SK-N-SH treated with all-trans-retinoic acid at 6 μM for 48 hours (cell line): ENCODE data around the gene FREY1.

ENCODE experiments used
- ARNTL ChIP-seq: fragments of 450-650 bp; formaldehyde crosslinking; IDR thresholded peaks from 2 replicates; pipeline ENCODE4 v1.5.0; 2020; ENCODE audit warnings: low read depth, mild to moderate bottlenecking, moderate library complexity, borderline replicate concordance
- CSDC2 ChIP-seq: fragments of 250-450 bp; sonication (Bioruptor Pico); IDR thresholded peaks from 2 replicates; pipeline ENCODE4 v1.5.0; 2020; ENCODE audit warnings: mild to moderate bottlenecking, moderate library complexity
- ESRRG ChIP-seq: fragments of 250-450 bp; sonication (Bioruptor Pico); IDR thresholded peaks from 2 replicates; pipeline ENCODE4 v1.6.1; 2021; ENCODE audit warnings: mild to moderate bottlenecking
- GLIS3 ChIP-seq: fragments of 250-450 bp; sonication (Bioruptor Pico); IDR thresholded peaks from 2 replicates; pipeline ENCODE4 v1.5.0; 2020; ENCODE audit warnings: mild to moderate bottlenecking, moderate library complexity
- ISL1 ChIP-seq: fragments of 250-450 bp; sonication (Bioruptor Pico); IDR thresholded peaks from 2 replicates; pipeline ENCODE4 v2.1.2; 2022; ENCODE audit warnings: mild to moderate bottlenecking, moderate library complexity
- RARB ChIP-seq: fragments of 250-450 bp; sonication (Bioruptor Pico); IDR thresholded peaks from 2 replicates; pipeline ENCODE4 v1.8.0; 2021; ENCODE audit warnings: mild to moderate bottlenecking, moderate library complexity
- SNAI2 ChIP-seq: fragments of 250-450 bp; sonication (Bioruptor Pico); IDR thresholded peaks from 2 replicates; pipeline ENCODE4 v1.5.0; 2020; ENCODE audit warnings: mild to moderate bottlenecking, moderate library complexity
- TCF4 ChIP-seq: fragments of 250-450 bp; sonication (Bioruptor Pico); IDR thresholded peaks from 2 replicates; pipeline ENCODE4 v1.8.0; 2021; ENCODE audit warnings: mild to moderate bottlenecking, moderate library complexity, borderline replicate concordance
- TOX ChIP-seq: fragments of 250-450 bp; sonication (Bioruptor Pico); IDR thresholded peaks from 2 replicates; pipeline ENCODE4 v1.8.0; 2021; ENCODE audit warnings: mild to moderate bottlenecking, moderate library complexity, borderline replicate concordance
- ZFP3 ChIP-seq: fragments of 250-450 bp; sonication (Bioruptor Pico); IDR thresholded peaks from 2 replicates; pipeline ENCODE4 v1.5.0; 2020; ENCODE audit warnings: mild to moderate bottlenecking, moderate library complexity
- ZFP30 ChIP-seq: fragments of 450-650 bp; formaldehyde crosslinking; IDR thresholded peaks from 2 replicates; pipeline ENCODE4 v1.5.0; 2022; ENCODE audit warnings: mild to moderate bottlenecking, moderate library complexity
- ZNF565 ChIP-seq: fragments of 450-650 bp; formaldehyde crosslinking; conservative IDR thresholded peaks from 2 replicates; pipeline ENCODE4 v1.5.0; 2020; ENCODE audit warnings: low read depth, mild to moderate bottlenecking, moderate library complexity
- TF ChIP-seq, protein P1 (sequence below): fragments of 250-450 bp; sonication (Bioruptor Pico); IDR thresholded peaks from 2 replicates; pipeline ENCODE4 v1.5.1; 2020; ENCODE audit warnings: low read depth, mild to moderate bottlenecking, moderate library complexity
- TF ChIP-seq, protein P2 (sequence below): fragments of 250-450 bp; sonication (Bioruptor Pico); IDR thresholded peaks from 2 replicates; pipeline ENCODE4 v1.8.0; 2020; ENCODE audit warnings: mild to moderate bottlenecking, moderate library complexity, borderline replicate concordance

DNA sequence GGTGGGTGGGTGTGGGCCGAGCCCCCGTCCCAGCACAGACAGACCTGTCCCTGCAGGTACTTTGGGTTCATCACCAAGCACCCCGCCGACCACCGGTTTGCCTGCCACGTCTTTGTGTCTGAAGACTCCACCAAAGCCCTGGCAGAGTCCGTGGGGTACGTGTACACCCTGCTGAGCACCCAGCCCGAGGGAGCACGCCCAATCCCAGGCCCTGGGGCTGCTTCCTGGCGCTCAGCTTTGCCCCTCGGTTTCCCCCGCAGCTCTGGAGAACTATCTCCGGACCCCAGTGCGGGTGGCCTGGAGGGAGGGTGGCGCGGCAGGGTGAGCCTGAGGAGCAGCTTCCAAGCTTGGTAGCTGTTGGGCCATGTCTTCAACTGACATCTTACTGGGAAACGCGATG is 2.0 kb downstream of the FREY1 start:
- TF ChIP-seq ZFP30 (CRISPR knock-in tag) (no peak), ZFP3 (CRISPR knock-in tag) (no peak), TOX (no peak), RARB (no peak), GLIS3 (no peak), SNAI2 (no peak), ZNF565 (no peak), ISL1 (CRISPR knock-in tag) (no peak), TCF4 (CRISPR knock-in tag) (no peak), ARNTL (no peak), CSDC2 (CRISPR knock-in tag) (no peak), ESRRG (CRISPR knock-in tag) (no peak)
- TF ChIP-seq, protein P1, sequence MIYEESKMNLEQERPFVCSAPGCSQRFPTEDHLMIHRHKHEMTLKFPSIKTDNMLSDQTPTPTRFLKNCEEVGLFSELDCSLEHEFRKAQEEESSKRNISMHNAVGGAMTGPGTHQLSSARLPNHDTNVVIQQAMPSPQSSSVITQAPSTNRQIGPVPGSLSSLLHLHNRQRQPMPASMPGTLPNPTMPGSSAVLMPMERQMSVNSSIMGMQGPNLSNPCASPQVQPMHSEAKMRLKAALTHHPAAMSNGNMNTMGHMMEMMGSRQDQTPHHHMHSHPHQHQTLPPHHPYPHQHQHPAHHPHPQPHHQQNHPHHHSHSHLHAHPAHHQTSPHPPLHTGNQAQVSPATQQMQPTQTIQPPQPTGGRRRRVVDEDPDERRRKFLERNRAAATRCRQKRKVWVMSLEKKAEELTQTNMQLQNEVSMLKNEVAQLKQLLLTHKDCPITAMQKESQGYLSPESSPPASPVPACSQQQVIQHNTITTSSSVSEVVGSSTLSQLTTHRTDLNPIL = no peak
- TF ChIP-seq, protein P2, sequence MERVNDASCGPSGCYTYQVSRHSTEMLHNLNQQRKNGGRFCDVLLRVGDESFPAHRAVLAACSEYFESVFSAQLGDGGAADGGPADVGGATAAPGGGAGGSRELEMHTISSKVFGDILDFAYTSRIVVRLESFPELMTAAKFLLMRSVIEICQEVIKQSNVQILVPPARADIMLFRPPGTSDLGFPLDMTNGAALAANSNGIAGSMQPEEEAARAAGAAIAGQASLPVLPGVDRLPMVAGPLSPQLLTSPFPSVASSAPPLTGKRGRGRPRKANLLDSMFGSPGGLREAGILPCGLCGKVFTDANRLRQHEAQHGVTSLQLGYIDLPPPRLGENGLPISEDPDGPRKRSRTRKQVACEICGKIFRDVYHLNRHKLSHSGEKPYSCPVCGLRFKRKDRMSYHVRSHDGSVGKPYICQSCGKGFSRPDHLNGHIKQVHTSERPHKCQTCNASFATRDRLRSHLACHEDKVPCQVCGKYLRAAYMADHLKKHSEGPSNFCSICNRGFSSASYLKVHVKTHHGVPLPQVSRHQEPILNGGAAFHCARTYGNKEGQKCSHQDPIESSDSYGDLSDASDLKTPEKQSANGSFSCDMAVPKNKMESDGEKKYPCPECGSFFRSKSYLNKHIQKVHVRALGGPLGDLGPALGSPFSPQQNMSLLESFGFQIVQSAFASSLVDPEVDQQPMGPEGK = no peak
